Fibroblast of villous mesenchyme (primary cell): ENCODE data around the gene PRKRIP1. TPM values are rescaled to one million over a fixed set of nuclear protein-coding genes. Genes with fewer than 3 reads are reported as not detected.
A peak's percentile ranks its signal among the peaks of the same experiment; 100 is the strongest.
"Not testable (repeated sequence)": the region's sequence is repeated elsewhere in the genome, so short reads cannot be mapped to it uniquely, and the experiment has no call there.

ENCODE experiments used
- DNase-seq: peaks from one replicate; pipeline ENCODE4 v3.0.0-alpha.2; 2010; ENCODE audit warnings: low read depth
- H3K4me3 ChIP-seq: 2 replicates; pipeline ENCODE4 v1.5.1; 2011; ENCODE audit warnings: low read depth, mild to moderate bottlenecking, low read length
- CTCF ChIP-seq: IDR thresholded peaks from 2 replicates; pipeline ENCODE4 v1.5.1; 2012; ENCODE audit warnings: low read depth, mild to moderate bottlenecking, low read length; ENCODE audit not compliant: insufficient read depth
- total RNA-seq: library from RNA; depleted of rRNA; stranded (reverse); fragments of >200 nt; gene quantifications from 2 replicates; pipeline ENCODE4 v1.2.3, GENCODE V29; 2012

PRKRIP1 gene
- 17.4 and 18.6 TPM in 2 replicates for total RNA-seq

- peak within 1 kb of the TSS; percentile 97 for H3K4me3 ChIP-seq
- DNase-seq: peak; percentile 94
- TF ChIP-seq CTCF: no peak
Observed at GRCh38 chr7:102395873-102396709, at the start of gene PRKRIP1. Gene PRKRIP1, plus strand, starts transcription at chr7:102396363. Its CDS starts 49 bp downstream, at chr7:102396412.

- not testable (repeated sequence) for DNase-seq, H3K4me3 ChIP-seq
Observed at GRCh38 chr7:102346983-102347382, 49.2 kb upstream of the PRKRIP1 start.

GRCh38 chr7:102356344-102356743 lies 39.8 kb upstream of the PRKRIP1 start, which contains the start of gene SPDYE6:
Gene SPDYE6, minus strand, starts transcription at chr7:102356444. Its CDS starts 421 bp downstream, at chr7:102356023.
- H3K4me3 ChIP-seq, DNase-seq: not testable (repeated sequence)

- H3K4me3 ChIP-seq: peak overlapping the region; percentile 69
- peak; percentile 99 for DNase-seq
- TF ChIP-seq CTCF: peak; percentile 19
Observed at GRCh38 chr7:102363549-102364393, 32.4 kb upstream of the PRKRIP1 start.

- DNase-seq: peak; percentile 2
- H3K4me3 ChIP-seq: peak overlapping the region; percentile 69
Observed at GRCh38 chr7:102364394-102364886, 31.7 kb upstream of the PRKRIP1 start.

GRCh38 chr7:102365390-102365789 lies 30.8 kb upstream of the PRKRIP1 start:
- not testable (repeated sequence) for DNase-seq, H3K4me3 ChIP-seq

- not testable (repeated sequence) for DNase-seq
Observed at GRCh38 chr7:102370038-102370437, 26.1 kb upstream of the PRKRIP1 start.

GRCh38 chr7:102372796-102373195 lies 23.4 kb upstream of the PRKRIP1 start:
- DNase-seq, H3K4me3 ChIP-seq: not testable (repeated sequence)

More at GRCh38 chr7:102370038-102370437, 26.1 kb upstream of the PRKRIP1 start:
- H3K4me3 ChIP-seq: not testable (repeated sequence)

- no peak for TF ChIP-seq CTCF
- H3K4me3 ChIP-seq: no peak overlapping the region
- no peak for DNase-seq
Observed at GRCh38 chr7:102376964-102377466, 19.1 kb upstream of the PRKRIP1 start.

- not testable (repeated sequence) for H3K4me3 ChIP-seq, DNase-seq
Observed at GRCh38 chr7:102380837-102381236, 15.3 kb upstream of the PRKRIP1 start.

GRCh38 chr7:102381696-102382425 lies 14.3 kb upstream of the PRKRIP1 start:
- H3K4me3 ChIP-seq, DNase-seq: not testable (repeated sequence)
